OCI-M2 (cell line): ENCODE data around the gene CTU2.
"Not testable (repeated sequence)": the region's sequence is repeated elsewhere in the genome, so short reads cannot be mapped to it uniquely, and the experiment has no call there.

ENCODE experiments used
- DNase-seq: peaks from one replicate; lab custom pipeline; 2025; ENCODE audit not compliant: unreplicated experiment; lab: John Stamatoyannopoulos, UW

Gene CTU2

GRCh38 chr16:88706229-88706964, at the start of gene CTU2, which contains the start of gene RNF166:
TSS of gene CTU2 (plus strand) at chr16:88706503. CDS start at chr16:88706531, 28 bp downstream.
TSS of gene RNF166 (minus strand) at chr16:88706408. CDS start at chr16:88706325, 83 bp downstream.
- DNase-seq = no peak

- no peak for DNase-seq
Measured at GRCh38 chr16:88657371-88657770, 48.9 kb upstream of the CTU2 start.

GRCh38 chr16:88658714-88659113, 47.6 kb upstream of the CTU2 start:
- no peak for DNase-seq

- no peak for DNase-seq
Measured at GRCh38 chr16:88659160-88659559, 47.1 kb upstream of the CTU2 start.

GRCh38 chr16:88661468-88661867, 44.8 kb upstream of the CTU2 start:
- DNase-seq = no peak

GRCh38 chr16:88662222-88662842, 44.0 kb upstream of the CTU2 start:
- no peak for DNase-seq

GRCh38 chr16:88662843-88663606, 43.3 kb upstream of the CTU2 start, which contains the start of gene MVD:
TSS of gene MVD (minus strand) at chr16:88663091. CDS start at chr16:88663080, 11 bp downstream.
- DNase-seq = peak; percentile 73

GRCh38 chr16:88665148-88665547, 41.2 kb upstream of the CTU2 start:
- no peak for DNase-seq

- DNase-seq = no peak
Measured at GRCh38 chr16:88665570-88665969, 40.7 kb upstream of the CTU2 start.

GRCh38 chr16:88667461-88667860, 38.8 kb upstream of the CTU2 start:
- DNase-seq = no peak

GRCh38 chr16:88669493-88669892, 36.8 kb upstream of the CTU2 start:
- DNase-seq = not testable (repeated sequence)

GRCh38 chr16:88669980-88670379, 36.3 kb upstream of the CTU2 start:
- DNase-seq = no peak

- no peak for DNase-seq
Measured at GRCh38 chr16:88671806-88672205, 34.5 kb upstream of the CTU2 start.

GRCh38 chr16:88672776-88673175, 33.5 kb upstream of the CTU2 start:
- no peak for DNase-seq

GRCh38 chr16:88673716-88674379, 32.5 kb upstream of the CTU2 start:
- DNase-seq = no peak

GRCh38 chr16:88676502-88677242, 29.6 kb upstream of the CTU2 start:
- no peak for DNase-seq

GRCh38 chr16:88677721-88678120, 28.6 kb upstream of the CTU2 start:
- DNase-seq = no peak

- DNase-seq = no peak
Measured at GRCh38 chr16:88678224-88678979, 27.9 kb upstream of the CTU2 start.

- no peak for DNase-seq
Measured at GRCh38 chr16:88680554-88681083, 25.7 kb upstream of the CTU2 start.
